ENCODE results near the gene CFAP157.
A peak's percentile ranks its signal among the peaks of the same experiment; 100 is the strongest.

CFAP157 gene

GRCh38 chr9:127693697-127694096 lies 13.1 kb upstream of the CFAP157 start:
- DNase-seq: no peak

- DNase-seq: no peak
Observed at GRCh38 chr9:127694890-127695720, 11.7 kb upstream of the CFAP157 start.

GRCh38 chr9:127697575-127697974 lies 9.2 kb upstream of the CFAP157 start:
- no peak for DNase-seq

GRCh38 chr9:127698386-127698785 lies 8.4 kb upstream of the CFAP157 start:
- DNase-seq: no peak

GRCh38 chr9:127698985-127699670 lies 7.7 kb upstream of the CFAP157 start:
- DNase-seq: peak; percentile 98

- no peak for DNase-seq
Observed at GRCh38 chr9:127700140-127700539, 6.6 kb upstream of the CFAP157 start.

- no peak for DNase-seq
Observed at GRCh38 chr9:127700594-127701255, 6.1 kb upstream of the CFAP157 start.

- no peak for DNase-seq
Observed at GRCh38 chr9:127703289-127703946, 3.4 kb upstream of the CFAP157 start.

GRCh38 chr9:127705577-127706379 lies 1.0 kb upstream of the CFAP157 start:
- no peak for DNase-seq

GRCh38 chr9:127707766-127708165 lies 978 bp downstream of the CFAP157 start:
- no peak for DNase-seq

GRCh38 chr9:127708952-127709587 lies 2.3 kb downstream of the CFAP157 start:
- DNase-seq: no peak

GRCh38 chr9:127710204-127710783 lies 3.5 kb downstream of the CFAP157 start:
- no peak for DNase-seq

- DNase-seq: peak; percentile 59
Observed at GRCh38 chr9:127711226-127711701, 4.5 kb downstream of the CFAP157 start.

GRCh38 chr9:127711831-127712274 lies 5.1 kb downstream of the CFAP157 start:
- no peak for DNase-seq

- no peak for DNase-seq
Observed at GRCh38 chr9:127712371-127712770, 5.6 kb downstream of the CFAP157 start.

- DNase-seq: no peak
Observed at GRCh38 chr9:127712867-127713266, 6.1 kb downstream of the CFAP157 start.

- no peak for DNase-seq
Observed at GRCh38 chr9:127714020-127714750, 7.4 kb downstream of the CFAP157 start.

GRCh38 chr9:127714951-127715469 lies 8.2 kb downstream of the CFAP157 start:
- peak; percentile 36 for DNase-seq

- peak; percentile 98 for DNase-seq
Observed at GRCh38 chr9:127715470-127716337, 8.9 kb downstream of the CFAP157 start, which contains the start of the genes PTRH1 and TTC16. PTRH1 (minus strand) TSS chr9:127715663; CDS start chr9:127715639, 24 bp downstream. TTC16 (plus strand) TSS chr9:127716079; CDS start chr9:127716146, 67 bp downstream.

All from hematopoietic multipotent progenitor cell treated with erythropoietin and hydrocortisone succinate and interleukin-3 and kit ligand, for 6 days (in vitro differentiated cells).